GM06990 (cell line): ENCODE data around the gene BCAT1.
"Not testable (repeated sequence)": the region's sequence is repeated elsewhere in the genome, so short reads cannot be mapped to it uniquely, and the experiment has no call there.

Experiments used
- DNase-seq: peaks from one replicate; pipeline ENCODE4 v3.0.0-alpha.2; 2011; ENCODE audit not compliant: insufficient read length; ENCODE audit errors: extremely low read depth
- H3K27me3 ChIP-seq: replicated peaks from 2 replicates; pipeline ENCODE4 v1.6.0; 2011; ENCODE audit warnings: low read length; ENCODE audit not compliant: control insufficient read depth, insufficient read depth
- H3K36me3 ChIP-seq: 2 replicates; pipeline ENCODE4 v1.5.1; 2011; ENCODE audit warnings: low read length; ENCODE audit not compliant: control insufficient read depth, insufficient read depth
- H3K4me3 ChIP-seq: replicated peaks from 2 replicates; pipeline ENCODE4 v1.5.1; 2011; ENCODE audit warnings: low read depth, mild to moderate bottlenecking, control low read depth, low read length
- TF ChIP-seq, protein P1 (sequence below): IDR thresholded peaks from 2 replicates; pipeline ENCODE4 v1.5.1; 2011; ENCODE audit warnings: low read length, control low read depth, mild to moderate bottlenecking, inconsistent platforms; ENCODE audit not compliant: insufficient read depth, poor library complexity, severe bottlenecking

Gene BCAT1

GRCh38 chr12:24918596-24918995 lies 30.3 kb downstream of the BCAT1 start:
- Histone ChIP-seq H3K4me3 (no peak overlapping the region), H3K27me3 (no peaks in the 10 kb centered on the region), H3K36me3 (no peaks in the 10 kb centered on the region)
- DNase-seq, result no peak
- TF ChIP-seq, protein P1, sequence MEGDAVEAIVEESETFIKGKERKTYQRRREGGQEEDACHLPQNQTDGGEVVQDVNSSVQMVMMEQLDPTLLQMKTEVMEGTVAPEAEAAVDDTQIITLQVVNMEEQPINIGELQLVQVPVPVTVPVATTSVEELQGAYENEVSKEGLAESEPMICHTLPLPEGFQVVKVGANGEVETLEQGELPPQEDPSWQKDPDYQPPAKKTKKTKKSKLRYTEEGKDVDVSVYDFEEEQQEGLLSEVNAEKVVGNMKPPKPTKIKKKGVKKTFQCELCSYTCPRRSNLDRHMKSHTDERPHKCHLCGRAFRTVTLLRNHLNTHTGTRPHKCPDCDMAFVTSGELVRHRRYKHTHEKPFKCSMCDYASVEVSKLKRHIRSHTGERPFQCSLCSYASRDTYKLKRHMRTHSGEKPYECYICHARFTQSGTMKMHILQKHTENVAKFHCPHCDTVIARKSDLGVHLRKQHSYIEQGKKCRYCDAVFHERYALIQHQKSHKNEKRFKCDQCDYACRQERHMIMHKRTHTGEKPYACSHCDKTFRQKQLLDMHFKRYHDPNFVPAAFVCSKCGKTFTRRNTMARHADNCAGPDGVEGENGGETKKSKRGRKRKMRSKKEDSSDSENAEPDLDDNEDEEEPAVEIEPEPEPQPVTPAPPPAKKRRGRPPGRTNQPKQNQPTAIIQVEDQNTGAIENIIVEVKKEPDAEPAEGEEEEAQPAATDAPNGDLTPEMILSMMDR, result no peak

DNA sequence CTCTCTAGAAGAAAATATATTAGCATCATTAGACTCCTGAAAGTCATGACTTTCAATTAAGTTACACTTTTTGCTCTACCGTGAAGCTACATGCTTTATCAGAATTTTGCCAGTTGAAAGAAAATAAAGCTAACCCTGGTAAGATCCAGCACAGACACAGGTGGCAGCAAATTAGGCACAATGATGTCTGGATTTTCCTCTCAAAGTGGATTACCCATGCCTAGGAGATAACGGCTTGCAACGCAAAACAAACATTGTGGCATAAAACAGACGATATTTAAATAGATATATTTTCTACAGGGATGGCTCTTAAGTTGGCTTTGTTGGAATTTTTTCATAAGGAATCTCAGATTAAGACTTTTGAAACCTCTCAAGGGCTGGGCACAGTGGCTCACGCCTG lies 33.4 kb downstream of the BCAT1 start:
- H3K27me3 ChIP-seq, result no peaks in the 10 kb centered on the region
- no peak for DNase-seq
- no peak overlapping the region for H3K4me3 ChIP-seq
- TF ChIP-seq, protein P1, result no peak
- no peaks in the 10 kb centered on the region for H3K36me3 ChIP-seq

GRCh38 chr12:24913953-24914352 lies 34.9 kb downstream of the BCAT1 start:
- Histone ChIP-seq H3K4me3 (no peak overlapping the region), H3K36me3 (no peaks in the 10 kb centered on the region), H3K27me3 (no peaks in the 10 kb centered on the region)
- TF ChIP-seq, protein P1, result no peak
- no peak for DNase-seq

DNA sequence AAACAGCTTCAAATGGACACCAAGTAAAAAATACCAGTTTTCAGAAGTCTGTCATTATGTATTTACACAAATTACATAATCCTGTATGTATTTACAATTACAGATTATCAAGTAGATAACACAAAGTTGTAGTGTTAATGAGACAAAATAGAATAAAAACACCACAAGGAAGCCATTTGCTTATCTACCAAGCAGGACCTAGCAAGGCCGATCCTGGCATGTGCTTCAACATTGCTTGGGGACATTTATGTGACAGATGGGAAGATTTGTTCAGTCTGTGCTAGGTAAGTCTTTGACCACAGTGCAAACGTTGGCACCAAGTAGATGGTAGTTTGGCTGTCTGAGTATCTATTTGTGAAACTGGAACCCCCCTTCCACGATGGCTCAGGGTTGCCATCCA lies 35.8 kb downstream of the BCAT1 start:
- Histone ChIP-seq H3K4me3 (no peak overlapping the region), H3K36me3 (no peaks in the 10 kb centered on the region), H3K27me3 (no peaks in the 10 kb centered on the region)
- TF ChIP-seq, protein P1, result no peak
- no peak for DNase-seq

DNA sequence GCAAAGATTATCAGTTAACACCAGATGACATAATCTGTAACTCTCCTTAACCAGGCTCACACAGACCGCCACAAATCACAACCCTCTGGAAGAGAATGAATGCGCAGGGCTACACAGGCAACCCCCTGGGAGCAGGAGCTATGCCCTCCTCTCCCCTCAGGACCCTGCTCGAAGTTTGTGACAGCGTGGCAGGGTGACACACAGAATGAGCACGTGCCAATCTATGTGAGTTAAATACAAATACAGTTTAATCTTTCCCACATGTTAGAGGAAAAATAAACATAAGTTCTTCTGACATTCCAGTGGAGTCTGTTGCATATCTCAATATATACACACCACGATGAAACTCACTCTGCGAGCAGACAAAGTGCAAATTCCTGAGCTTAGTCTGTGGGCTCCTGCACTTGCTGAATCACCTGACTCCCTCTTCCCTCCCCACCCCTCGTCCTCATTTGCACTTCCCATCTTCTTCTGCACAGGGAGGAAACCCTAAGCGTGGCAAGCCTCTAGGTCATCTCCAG lies 37.6 kb downstream of the BCAT1 start:
- no peak for DNase-seq

GRCh38 chr12:24910192-24910591 lies 38.7 kb downstream of the BCAT1 start:
- DNase-seq, H3K36me3 ChIP-seq, H3K27me3 ChIP-seq, H3K4me3 ChIP-seq: not testable (repeated sequence)

More for the DNA sequence above, 37.6 kb downstream of the BCAT1 start:
- Histone ChIP-seq H3K27me3 (no peaks in the 10 kb centered on the region), H3K36me3 (no peaks in the 10 kb centered on the region), H3K4me3 (no peak overlapping the region)
- TF ChIP-seq, protein P1, result no peak
